ENCODE results near the gene ATF7IP. TPM values are rescaled to one million over a fixed set of nuclear protein-coding genes. Genes with fewer than 3 reads are reported as not detected.
A peak's percentile ranks its signal among the peaks of the same experiment; 100 is the strongest.

Gene ATF7IP
- total RNA-seq, 4 donors from 2014 or later = 32.2 to 159 (median 85.3) TPM

GRCh38 chr12:14514946-14515345, 149.5 kb downstream of the ATF7IP start:
- intact Hi-C loops (cut with DNase I; ENCODE audit: low total_unique reads) = no loop called here

DNA sequence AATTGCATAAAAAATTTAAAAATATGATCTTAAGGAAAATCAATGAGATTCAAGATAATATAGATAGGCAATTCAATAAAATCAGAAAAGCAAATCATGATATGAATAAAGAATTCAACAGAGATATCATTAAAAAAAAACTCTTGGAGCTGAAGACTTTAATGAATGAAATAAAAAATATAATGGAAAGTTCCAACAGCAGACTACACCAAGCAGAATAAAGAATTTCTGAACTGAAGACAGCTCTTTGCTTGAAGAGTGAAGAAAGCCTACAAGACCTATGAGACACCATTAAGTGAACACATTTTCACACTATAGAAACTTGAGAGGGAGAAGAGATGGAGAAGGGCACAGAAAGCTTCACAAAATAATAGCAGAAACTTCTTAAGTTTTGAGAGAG, 156.3 kb downstream of the ATF7IP start:
- no peak for DNase-seq
- in situ Hi-C loops (cut with MboI; ENCODE audit: low pct_ligation_motif_present in 1 of 4, low pct_unique_long_range_greater_than_20kb in 1 of 4, low sequenced_read_pairs in 3 of 4) = loop anchor here in 1 of 4 donors (25.0 kb wide), 1 partner anchor 90 kb away; no protein-coding TSS in a partner anchor

More at GRCh38 chr12:14514946-14515345, 149.5 kb downstream of the ATF7IP start:
- Histone ChIP-seq H3K4me1 (peaks cover 0 to 13% (median 4%) of the 10 kb centered on the region in 4 donors), H3K4me3 (no peak overlapping the region), H3K9me3 (no peaks in the 10 kb centered on the region), H3K27ac (peak overlapping the region in 1 of 4 donors; percentile 60), H3K27me3 (no peaks in the 10 kb centered on the region), H3K36me3 (no peaks in the 10 kb centered on the region)
- TF ChIP-seq POLR2AphosphoS5 (IDR thresholded peaks at IDR 0.05) (no peak), POLR2A (IDR thresholded peaks at IDR 0.05) (no peak), EP300 (IDR thresholded peaks at IDR 0.05; ENCODE audit: low read depth) (no peak)
- TF ChIP-seq, protein P1, sequence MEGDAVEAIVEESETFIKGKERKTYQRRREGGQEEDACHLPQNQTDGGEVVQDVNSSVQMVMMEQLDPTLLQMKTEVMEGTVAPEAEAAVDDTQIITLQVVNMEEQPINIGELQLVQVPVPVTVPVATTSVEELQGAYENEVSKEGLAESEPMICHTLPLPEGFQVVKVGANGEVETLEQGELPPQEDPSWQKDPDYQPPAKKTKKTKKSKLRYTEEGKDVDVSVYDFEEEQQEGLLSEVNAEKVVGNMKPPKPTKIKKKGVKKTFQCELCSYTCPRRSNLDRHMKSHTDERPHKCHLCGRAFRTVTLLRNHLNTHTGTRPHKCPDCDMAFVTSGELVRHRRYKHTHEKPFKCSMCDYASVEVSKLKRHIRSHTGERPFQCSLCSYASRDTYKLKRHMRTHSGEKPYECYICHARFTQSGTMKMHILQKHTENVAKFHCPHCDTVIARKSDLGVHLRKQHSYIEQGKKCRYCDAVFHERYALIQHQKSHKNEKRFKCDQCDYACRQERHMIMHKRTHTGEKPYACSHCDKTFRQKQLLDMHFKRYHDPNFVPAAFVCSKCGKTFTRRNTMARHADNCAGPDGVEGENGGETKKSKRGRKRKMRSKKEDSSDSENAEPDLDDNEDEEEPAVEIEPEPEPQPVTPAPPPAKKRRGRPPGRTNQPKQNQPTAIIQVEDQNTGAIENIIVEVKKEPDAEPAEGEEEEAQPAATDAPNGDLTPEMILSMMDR (IDR thresholded peaks at IDR 0.05) = no peak
- WGBS, 2 donors (ENCODE audit: low coverage in 1 of 2) = 64 to 73% methylated on average over 1 of the region's 1 CpG
- in situ Hi-C loops (cut with MboI; ENCODE audit: low pct_ligation_motif_present in 1 of 4, low pct_unique_long_range_greater_than_20kb in 1 of 4, low sequenced_read_pairs in 3 of 4) = loop anchor here in 1 of 4 donors (25.0 kb wide), 1 partner anchor 97 kb away; no protein-coding TSS in a partner anchor
- no peak for DNase-seq

GRCh38 chr12:14525964-14526363, 160.5 kb downstream of the ATF7IP start:
- TF ChIP-seq EP300 (IDR thresholded peaks at IDR 0.05; ENCODE audit: low read depth) = no peak
- no peak for TF ChIP-seq POLR2A (IDR thresholded peaks at IDR 0.05)
- TF ChIP-seq, protein P1 (IDR thresholded peaks at IDR 0.05) = no peak
- TF ChIP-seq POLR2AphosphoS5 (IDR thresholded peaks at IDR 0.05) = no peak
- Histone ChIP-seq H3K4me3 (no peak overlapping the region), H3K27me3 (no peaks in the 10 kb centered on the region), H3K27ac (no peak overlapping the region), H3K4me1 (no peaks in the 10 kb centered on the region), H3K36me3 (peaks cover 0 to 17% (median 2%) of the 10 kb centered on the region in 4 donors), H3K9me3 (peaks cover 20 to 24% of the 10 kb centered on the region in 2 donors)
- 83 to 98% methylated on average over 2 of the region's 2 CpGs for WGBS, 2 donors (ENCODE audit: low coverage in 1 of 2)
- intact Hi-C loops (cut with DNase I; ENCODE audit: low total_unique reads) (no loop called here), in situ Hi-C loops (cut with MboI; ENCODE audit: low pct_ligation_motif_present in 1 of 4, low pct_unique_long_range_greater_than_20kb in 1 of 4, low sequenced_read_pairs in 3 of 4) (no loop called here)
- DNase-seq = no peak

More for the DNA sequence above, 156.3 kb downstream of the ATF7IP start:
- no peak for TF ChIP-seq EP300 (IDR thresholded peaks at IDR 0.05; ENCODE audit: low read depth)
- TF ChIP-seq, protein P1 (IDR thresholded peaks at IDR 0.05) = no peak
- no peak for TF ChIP-seq POLR2A (IDR thresholded peaks at IDR 0.05)
- no peak for TF ChIP-seq POLR2AphosphoS5 (IDR thresholded peaks at IDR 0.05)
- Histone ChIP-seq H3K27me3 (no peaks in the 10 kb centered on the region), H3K4me1 (peaks cover 0 to 3% (median 0%) of the 10 kb centered on the region in 4 donors), H3K4me3 (no peak overlapping the region), H3K27ac (no peak overlapping the region), H3K9me3 (peaks cover 21 to 24% of the 10 kb centered on the region in 2 donors), H3K36me3 (peaks cover 0 to 17% (median 2%) of the 10 kb centered on the region in 4 donors)
- intact Hi-C loops (cut with DNase I; ENCODE audit: low total_unique reads) = no loop called here

- 84 to 93% methylated on average over 5 to 10 of the region's 10 CpGs for WGBS, 2 donors (ENCODE audit: low coverage in 1 of 2)
- no peaks in the 10 kb centered on the region for H3K27me3 ChIP-seq
- no peaks in the 10 kb centered on the region for H3K9me3 ChIP-seq
- no peak for TF ChIP-seq POLR2AphosphoS5 (IDR thresholded peaks at IDR 0.05)
- TF ChIP-seq, protein P1 (IDR thresholded peaks at IDR 0.05) = no peak
- no peak for TF ChIP-seq POLR2A (IDR thresholded peaks at IDR 0.05)
- no peak for TF ChIP-seq EP300 (IDR thresholded peaks at IDR 0.05; ENCODE audit: low read depth)
- H3K4me1 ChIP-seq = peaks cover 0 to 2% (median under 1%) of the 10 kb centered on the region in 4 donors
- DNase-seq = no peak
- in situ Hi-C loops (cut with MboI; ENCODE audit: low pct_ligation_motif_present in 1 of 4, low pct_unique_long_range_greater_than_20kb in 1 of 4, low sequenced_read_pairs in 3 of 4) (no loop called here), intact Hi-C loops (cut with DNase I; ENCODE audit: low total_unique reads) (loop anchor here (10.0 kb wide), 1 partner anchor 847 kb away; no protein-coding TSS in a partner anchor)
- H3K36me3 ChIP-seq = no peaks in the 10 kb centered on the region
- no peak overlapping the region for H3K27ac ChIP-seq
- H3K4me3 ChIP-seq = no peak overlapping the region
Measured at GRCh38 chr12:14532152-14532551, 166.7 kb downstream of the ATF7IP start.

Measured in transverse colon (tissue), 4 donors.